Panc1 (cell line): ENCODE results near the gene MCF2L2. TPM values are rescaled to one million over a fixed set of nuclear protein-coding genes. Genes with fewer than 3 reads are reported as not detected.

Source experiments
- ATAC-seq: fragments of 200-7000 bp; cut with Tn5 transposase; 2 replicates; pipeline ENCODE4 v1.9.1; 2020; ENCODE audit warnings: mild to moderate bottlenecking, moderate library complexity
- BruUV-seq: library from RNA; stranded (reverse); fragments of 400-500 nt; replicated peaks from 2 replicates; lab custom pipeline; 2021; lab: Mats Ljungman, UMichigan
- CTCF ChIA-PET: fragments of 300-600 bp; sonication (Branson Sonifier 250); formaldehyde crosslinking; loops from one replicate; lab custom pipeline; 2022; ENCODE audit warnings: antibody characterized with exemption; lab: Charles Lee
- POLR2A ChIA-PET: fragments of 300-600 bp; sonication (Branson Sonifier 250); formaldehyde crosslinking; loops from one replicate; lab custom pipeline; 2022; ENCODE audit warnings: antibody characterized with exemption; lab: Charles Lee
- DNase-seq: peaks from one replicate; pipeline ENCODE4 v3.0.0-alpha.2; 2010; ENCODE audit warnings: low read depth, low spot score
- H3K27ac ChIP-seq: 2 replicates; pipeline ENCODE4 v1.5.1; 2011; ENCODE audit warnings: mild to moderate bottlenecking, low read length, inconsistent platforms
- H3K27me3 ChIP-seq: fragments of 200-500 bp; sonication (Bioruptor generic); 2 replicates; pipeline ENCODE4 v1.6.0; 2014; ENCODE audit warnings: low read length, inconsistent platforms; ENCODE audit not compliant: control insufficient read depth, insufficient read depth
- H3K36me3 ChIP-seq: fragments of 200-500 bp; sonication (Bioruptor generic); 2 replicates; pipeline ENCODE4 v1.5.1; 2014; ENCODE audit warnings: inconsistent platforms, mild to moderate bottlenecking, low read length, moderate library complexity; ENCODE audit not compliant: control insufficient read depth, insufficient read depth
- H3K4me1 ChIP-seq: 2 replicates; pipeline ENCODE4 v1.5.1; 2011; ENCODE audit warnings: inconsistent platforms, mild to moderate bottlenecking, low read length, moderate library complexity; ENCODE audit not compliant: control insufficient read depth, insufficient read depth
- H3K4me3 ChIP-seq, 2 experiments: 2 replicates each; pipeline ENCODE4 v1.5.1; 2011 to 2012; ENCODE audit warnings: low read depth in 2 of 2, low read length in 2 of 2, mild to moderate bottlenecking in 2 of 2, inconsistent platforms in 1 of 2, moderate library complexity in 1 of 2
- H3K9me3 ChIP-seq: fragments of 200-500 bp; sonication (Bioruptor generic); 2 replicates; pipeline ENCODE4 v1.5.1; 2014; ENCODE audit warnings: low read depth, mild to moderate bottlenecking, inconsistent platforms, low read length, moderate library complexity; ENCODE audit not compliant: control insufficient read depth, insufficient read depth
- POLR2AphosphoS5 ChIP-seq: IDR thresholded peaks from 2 replicates; pipeline ENCODE4 v1.6.1; 2012; ENCODE audit warnings: mild to moderate bottlenecking, low read depth, low read length, moderate library complexity
- SIN3A ChIP-seq: IDR thresholded peaks from 2 replicates; pipeline ENCODE4 v1.6.1; 2012; ENCODE audit warnings: low read depth, mild to moderate bottlenecking, low read length, moderate library complexity, borderline replicate concordance; ENCODE audit not compliant: insufficient read depth
- TCF7L2 ChIP-seq: IDR thresholded peaks from 2 replicates; pipeline ENCODE4 v1.6.1; 2011; ENCODE audit warnings: mild to moderate bottlenecking, low read depth, low read length, inconsistent platforms
- in situ Hi-C: cut with HindIII; loops from 2 replicates; pipeline ENCODE4 v1.10.0; 2016; ENCODE audit warnings: low sequenced_read_pairs, low pct_unique_long_range_greater_than_20kb
- intact Hi-C: fragments of 100-400 bp; cut with micrococcal nuclease; formaldehyde crosslinking; loops from one replicate; pipeline ENCODE4 v1.10.0; 2022; ENCODE audit not compliant: unreplicated experiment
- total RNA-seq: library from RNA; stranded (reverse); gene quantifications from one replicate; pipeline ENCODE4 v1.2.1, GENCODE V29; 2021; ENCODE audit not compliant: unreplicated experiment
- TF ChIP-seq, protein P1 (sequence below): fragments of 450-650 bp; IDR thresholded peaks from 2 replicates; pipeline ENCODE4 v1.5.1; 2017; ENCODE audit warnings: mild to moderate bottlenecking
- TF ChIP-seq, protein P2 (sequence below), 2 experiments: IDR thresholded peaks; 2 replicates each; pipeline ENCODE4 v1.6.1; 2011 to 2012; ENCODE audit warnings: low read depth in 2 of 2, control low read depth in 1 of 2, low read length in 1 of 2, mild to moderate bottlenecking in 1 of 2, moderate library complexity in 1 of 2; ENCODE audit not compliant: insufficient read depth in 1 of 2

The MCF2L2 gene
- total RNA-seq, 1 experiment from 2014 or later, result 1.0 TPM

DNA sequence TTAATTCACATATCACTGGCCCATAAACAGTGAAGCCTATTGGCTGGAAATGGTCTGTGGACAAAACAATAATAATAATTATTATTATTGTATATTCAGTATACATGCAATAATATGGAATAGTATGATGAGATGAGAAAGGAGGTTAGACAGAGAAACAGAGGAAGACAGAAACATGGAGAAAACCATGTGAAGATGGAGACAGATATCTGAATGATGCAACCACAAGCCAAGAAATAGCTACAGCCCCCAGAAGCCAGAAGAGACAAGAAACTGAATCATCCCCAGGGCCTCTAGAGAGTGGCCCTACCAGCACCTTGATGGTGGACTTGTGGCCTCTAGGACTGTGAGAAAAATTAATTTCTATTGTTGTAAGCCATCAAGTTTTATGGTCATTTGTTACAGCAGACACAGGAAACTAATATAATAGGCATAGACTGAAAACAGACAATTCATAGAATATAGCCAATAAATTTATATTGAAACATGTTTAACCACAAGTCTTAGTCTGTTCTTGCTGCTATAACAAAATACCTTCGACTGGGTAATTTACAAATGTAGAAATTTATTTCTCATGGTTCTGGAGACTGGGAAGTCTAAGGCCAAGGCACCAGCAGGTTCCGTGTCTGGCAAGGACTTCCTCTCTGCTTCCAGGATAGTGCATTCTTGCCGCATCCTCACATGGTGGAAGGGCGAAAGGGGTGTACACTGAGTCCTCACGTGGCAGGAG, 31.6 kb downstream of the MCF2L2 start:
- no peak for DNase-seq
- ATAC-seq, result no peak
- no peak overlapping the region for H3K27ac ChIP-seq
- H3K36me3 ChIP-seq, result no peaks in the 10 kb centered on the region
- H3K4me1 ChIP-seq, result no peaks in the 10 kb centered on the region
- no peaks in the 10 kb centered on the region for H3K9me3 ChIP-seq
- no peak overlapping the region for H3K4me3 ChIP-seq
- no TSS peak for BruUV-seq
- no peak for TF ChIP-seq SIN3A
- TF ChIP-seq, protein P1, sequence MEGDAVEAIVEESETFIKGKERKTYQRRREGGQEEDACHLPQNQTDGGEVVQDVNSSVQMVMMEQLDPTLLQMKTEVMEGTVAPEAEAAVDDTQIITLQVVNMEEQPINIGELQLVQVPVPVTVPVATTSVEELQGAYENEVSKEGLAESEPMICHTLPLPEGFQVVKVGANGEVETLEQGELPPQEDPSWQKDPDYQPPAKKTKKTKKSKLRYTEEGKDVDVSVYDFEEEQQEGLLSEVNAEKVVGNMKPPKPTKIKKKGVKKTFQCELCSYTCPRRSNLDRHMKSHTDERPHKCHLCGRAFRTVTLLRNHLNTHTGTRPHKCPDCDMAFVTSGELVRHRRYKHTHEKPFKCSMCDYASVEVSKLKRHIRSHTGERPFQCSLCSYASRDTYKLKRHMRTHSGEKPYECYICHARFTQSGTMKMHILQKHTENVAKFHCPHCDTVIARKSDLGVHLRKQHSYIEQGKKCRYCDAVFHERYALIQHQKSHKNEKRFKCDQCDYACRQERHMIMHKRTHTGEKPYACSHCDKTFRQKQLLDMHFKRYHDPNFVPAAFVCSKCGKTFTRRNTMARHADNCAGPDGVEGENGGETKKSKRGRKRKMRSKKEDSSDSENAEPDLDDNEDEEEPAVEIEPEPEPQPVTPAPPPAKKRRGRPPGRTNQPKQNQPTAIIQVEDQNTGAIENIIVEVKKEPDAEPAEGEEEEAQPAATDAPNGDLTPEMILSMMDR, result no peak
- TF ChIP-seq TCF7L2, result no peak
- TF ChIP-seq POLR2AphosphoS5, result no peak
- TF ChIP-seq, protein P2, sequence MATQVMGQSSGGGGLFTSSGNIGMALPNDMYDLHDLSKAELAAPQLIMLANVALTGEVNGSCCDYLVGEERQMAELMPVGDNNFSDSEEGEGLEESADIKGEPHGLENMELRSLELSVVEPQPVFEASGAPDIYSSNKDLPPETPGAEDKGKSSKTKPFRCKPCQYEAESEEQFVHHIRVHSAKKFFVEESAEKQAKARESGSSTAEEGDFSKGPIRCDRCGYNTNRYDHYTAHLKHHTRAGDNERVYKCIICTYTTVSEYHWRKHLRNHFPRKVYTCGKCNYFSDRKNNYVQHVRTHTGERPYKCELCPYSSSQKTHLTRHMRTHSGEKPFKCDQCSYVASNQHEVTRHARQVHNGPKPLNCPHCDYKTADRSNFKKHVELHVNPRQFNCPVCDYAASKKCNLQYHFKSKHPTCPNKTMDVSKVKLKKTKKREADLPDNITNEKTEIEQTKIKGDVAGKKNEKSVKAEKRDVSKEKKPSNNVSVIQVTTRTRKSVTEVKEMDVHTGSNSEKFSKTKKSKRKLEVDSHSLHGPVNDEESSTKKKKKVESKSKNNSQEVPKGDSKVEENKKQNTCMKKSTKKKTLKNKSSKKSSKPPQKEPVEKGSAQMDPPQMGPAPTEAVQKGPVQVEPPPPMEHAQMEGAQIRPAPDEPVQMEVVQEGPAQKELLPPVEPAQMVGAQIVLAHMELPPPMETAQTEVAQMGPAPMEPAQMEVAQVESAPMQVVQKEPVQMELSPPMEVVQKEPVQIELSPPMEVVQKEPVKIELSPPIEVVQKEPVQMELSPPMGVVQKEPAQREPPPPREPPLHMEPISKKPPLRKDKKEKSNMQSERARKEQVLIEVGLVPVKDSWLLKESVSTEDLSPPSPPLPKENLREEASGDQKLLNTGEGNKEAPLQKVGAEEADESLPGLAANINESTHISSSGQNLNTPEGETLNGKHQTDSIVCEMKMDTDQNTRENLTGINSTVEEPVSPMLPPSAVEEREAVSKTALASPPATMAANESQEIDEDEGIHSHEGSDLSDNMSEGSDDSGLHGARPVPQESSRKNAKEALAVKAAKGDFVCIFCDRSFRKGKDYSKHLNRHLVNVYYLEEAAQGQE (IDR thresholded peaks at IDR 0.05; ENCODE audit: insufficient read depth in 1 of 2, low read depth in 2 of 2, low read length in 1 of 2), result no peak
- intact Hi-C loops (no loop called here), in situ Hi-C loops (no loop called here)
- CTCF ChIA-PET, result no interaction called here
- H3K27me3 ChIP-seq, result peaks cover 8% of the 10 kb centered on the region; the same call in 1 of the 2 replicates
- POLR2A ChIA-PET, result interaction anchor here (0.6 kb wide), 1 partner anchor 113 kb away, joined by 4 read pairs; no protein-coding TSS in a partner anchor

DNA sequence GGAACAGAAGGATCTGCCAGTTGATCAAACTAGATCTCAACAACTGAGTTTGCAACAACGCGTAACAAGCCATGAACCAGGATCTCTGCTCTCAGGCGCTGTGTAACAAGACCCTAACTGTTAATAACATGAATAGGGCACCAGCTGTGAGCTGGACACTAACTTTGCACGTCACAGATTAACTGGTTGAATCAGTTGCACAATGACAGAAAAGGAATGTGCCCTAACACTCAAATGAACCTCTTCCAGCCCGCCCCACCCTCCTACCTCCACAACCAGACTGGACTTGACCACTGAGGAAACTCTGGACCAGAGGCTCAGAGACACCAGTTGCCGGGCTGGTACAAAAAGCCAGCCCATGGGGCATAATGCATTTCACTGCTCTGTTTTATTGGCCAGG, 34.3 kb downstream of the MCF2L2 start:
- POLR2A ChIA-PET, result no interaction called here
- no peaks in the 10 kb centered on the region for H3K9me3 ChIP-seq
- ATAC-seq (no peak), DNase-seq (no peak)
- TF ChIP-seq TCF7L2, result no peak
- TF ChIP-seq POLR2AphosphoS5, result no peak
- no peak for TF ChIP-seq SIN3A
- TF ChIP-seq, protein P1, result no peak
- TF ChIP-seq, protein P2 (IDR thresholded peaks at IDR 0.05; ENCODE audit: insufficient read depth in 1 of 2, low read depth in 2 of 2, low read length in 1 of 2), result no peak
- H3K4me3 ChIP-seq, result no peak overlapping the region
- H3K27ac ChIP-seq, result no peak overlapping the region
- peaks cover 8% of the 10 kb centered on the region; the same call in 1 of the 2 replicates for H3K27me3 ChIP-seq
- CTCF ChIA-PET, result no interaction called here
- intact Hi-C loops (no loop called here), in situ Hi-C loops (no loop called here)
- no TSS peak for BruUV-seq
- H3K4me1 ChIP-seq, result no peaks in the 10 kb centered on the region
- H3K36me3 ChIP-seq, result no peaks in the 10 kb centered on the region
